Measurements from ENCODE around the gene CLK2.

Gene CLK2

DNA sequence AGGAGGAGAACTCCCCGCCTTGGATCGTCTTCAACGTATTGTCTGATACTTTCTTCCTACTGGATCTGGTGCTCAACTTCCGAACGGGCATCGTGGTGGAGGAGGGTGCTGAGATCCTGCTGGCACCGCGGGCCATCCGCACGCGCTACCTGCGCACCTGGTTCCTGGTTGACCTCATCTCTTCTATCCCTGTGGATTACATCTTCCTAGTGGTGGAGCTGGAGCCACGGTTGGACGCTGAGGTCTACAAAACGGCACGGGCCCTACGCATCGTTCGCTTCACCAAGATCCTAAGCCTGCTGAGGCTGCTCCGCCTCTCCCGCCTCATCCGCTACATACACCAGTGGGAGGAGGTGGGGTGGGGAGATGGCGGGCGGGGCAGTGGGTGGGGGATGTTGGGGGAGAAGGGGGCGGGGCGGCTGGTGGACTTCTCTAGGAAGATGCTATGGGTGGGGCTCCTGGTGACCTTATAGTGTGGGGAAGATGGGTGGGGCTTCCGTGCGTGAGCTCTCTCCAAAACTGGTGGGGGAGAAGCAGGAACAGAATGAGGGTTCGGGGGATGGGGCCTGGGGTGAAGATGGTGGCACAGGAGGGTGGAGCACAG, 9.3 kb upstream of the CLK2 start:
- TF ChIP-seq, protein P1, sequence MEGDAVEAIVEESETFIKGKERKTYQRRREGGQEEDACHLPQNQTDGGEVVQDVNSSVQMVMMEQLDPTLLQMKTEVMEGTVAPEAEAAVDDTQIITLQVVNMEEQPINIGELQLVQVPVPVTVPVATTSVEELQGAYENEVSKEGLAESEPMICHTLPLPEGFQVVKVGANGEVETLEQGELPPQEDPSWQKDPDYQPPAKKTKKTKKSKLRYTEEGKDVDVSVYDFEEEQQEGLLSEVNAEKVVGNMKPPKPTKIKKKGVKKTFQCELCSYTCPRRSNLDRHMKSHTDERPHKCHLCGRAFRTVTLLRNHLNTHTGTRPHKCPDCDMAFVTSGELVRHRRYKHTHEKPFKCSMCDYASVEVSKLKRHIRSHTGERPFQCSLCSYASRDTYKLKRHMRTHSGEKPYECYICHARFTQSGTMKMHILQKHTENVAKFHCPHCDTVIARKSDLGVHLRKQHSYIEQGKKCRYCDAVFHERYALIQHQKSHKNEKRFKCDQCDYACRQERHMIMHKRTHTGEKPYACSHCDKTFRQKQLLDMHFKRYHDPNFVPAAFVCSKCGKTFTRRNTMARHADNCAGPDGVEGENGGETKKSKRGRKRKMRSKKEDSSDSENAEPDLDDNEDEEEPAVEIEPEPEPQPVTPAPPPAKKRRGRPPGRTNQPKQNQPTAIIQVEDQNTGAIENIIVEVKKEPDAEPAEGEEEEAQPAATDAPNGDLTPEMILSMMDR (IDR thresholded peaks at IDR 0.05): no peak

GRCh38 chr1:155279268-155279667, 6.0 kb upstream of the CLK2 start:
- TF ChIP-seq, protein P1 (IDR thresholded peaks at IDR 0.05): no peak

DNA sequence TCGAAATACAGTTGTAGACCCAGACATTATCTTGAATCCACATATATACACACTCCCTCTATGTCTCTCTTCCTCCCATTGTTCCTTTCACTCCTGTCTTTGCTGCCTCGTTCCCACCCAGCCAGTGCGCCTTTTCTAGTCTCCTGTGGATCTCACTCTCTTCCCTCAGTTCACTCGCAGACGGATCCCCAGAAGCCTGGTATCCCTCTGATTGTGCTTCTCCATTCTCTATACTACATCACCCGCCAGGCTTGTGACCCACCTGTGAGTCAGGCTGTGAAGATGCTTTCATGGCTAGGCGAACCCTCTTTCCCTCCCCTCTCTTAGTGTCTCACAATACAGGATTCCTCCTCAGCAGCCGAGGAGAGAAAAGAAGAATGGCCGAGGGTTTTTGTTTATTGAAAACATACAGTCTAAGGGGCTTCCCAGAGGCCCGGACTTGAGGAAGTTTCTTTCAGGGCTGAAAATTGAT, 5.4 kb upstream of the CLK2 start:
- TF ChIP-seq, protein P1 (IDR thresholded peaks at IDR 0.05): no peak

DNA sequence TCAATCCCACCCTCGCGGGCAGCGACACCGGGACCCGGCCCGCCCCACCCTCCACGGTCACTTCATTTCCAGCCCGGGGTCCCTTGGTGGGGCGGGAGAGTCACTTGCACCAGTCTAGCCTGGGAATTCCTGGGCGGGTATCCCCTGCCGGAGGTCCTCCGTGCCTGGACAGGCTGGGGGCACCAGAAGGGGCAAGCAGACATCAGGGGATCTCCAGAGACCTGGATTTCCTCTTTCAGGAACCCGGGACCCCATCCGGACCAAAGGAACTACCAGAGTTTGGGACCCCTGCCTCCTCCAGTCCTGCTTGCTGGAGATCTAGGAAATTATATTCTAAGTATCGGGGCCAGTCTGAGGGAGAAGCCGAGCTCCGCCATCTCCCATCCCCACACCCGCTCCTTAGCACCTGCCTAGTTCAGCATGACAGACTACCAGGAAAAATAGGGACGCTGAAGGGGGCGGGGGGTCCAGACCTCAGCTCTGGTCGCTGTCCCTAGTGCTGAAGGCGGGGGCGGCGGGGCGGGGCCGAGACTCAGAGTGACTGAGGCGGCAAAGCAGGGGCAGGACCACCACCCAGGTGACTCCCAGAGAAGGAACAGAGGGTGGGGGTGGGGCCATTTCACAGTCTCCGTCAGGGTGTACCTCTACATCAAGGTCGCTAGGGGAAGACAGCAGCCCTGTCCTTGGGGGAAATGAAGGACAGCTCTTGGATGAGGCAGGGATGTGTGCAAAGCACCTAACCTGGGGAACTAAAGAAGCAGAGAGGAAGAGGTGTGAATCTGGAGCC, 4.8 kb upstream of the CLK2 start:
- TF ChIP-seq, protein P1 (IDR thresholded peaks at IDR 0.05): peak; percentile 40; the same call in 1 of the 2 replicates

DNA sequence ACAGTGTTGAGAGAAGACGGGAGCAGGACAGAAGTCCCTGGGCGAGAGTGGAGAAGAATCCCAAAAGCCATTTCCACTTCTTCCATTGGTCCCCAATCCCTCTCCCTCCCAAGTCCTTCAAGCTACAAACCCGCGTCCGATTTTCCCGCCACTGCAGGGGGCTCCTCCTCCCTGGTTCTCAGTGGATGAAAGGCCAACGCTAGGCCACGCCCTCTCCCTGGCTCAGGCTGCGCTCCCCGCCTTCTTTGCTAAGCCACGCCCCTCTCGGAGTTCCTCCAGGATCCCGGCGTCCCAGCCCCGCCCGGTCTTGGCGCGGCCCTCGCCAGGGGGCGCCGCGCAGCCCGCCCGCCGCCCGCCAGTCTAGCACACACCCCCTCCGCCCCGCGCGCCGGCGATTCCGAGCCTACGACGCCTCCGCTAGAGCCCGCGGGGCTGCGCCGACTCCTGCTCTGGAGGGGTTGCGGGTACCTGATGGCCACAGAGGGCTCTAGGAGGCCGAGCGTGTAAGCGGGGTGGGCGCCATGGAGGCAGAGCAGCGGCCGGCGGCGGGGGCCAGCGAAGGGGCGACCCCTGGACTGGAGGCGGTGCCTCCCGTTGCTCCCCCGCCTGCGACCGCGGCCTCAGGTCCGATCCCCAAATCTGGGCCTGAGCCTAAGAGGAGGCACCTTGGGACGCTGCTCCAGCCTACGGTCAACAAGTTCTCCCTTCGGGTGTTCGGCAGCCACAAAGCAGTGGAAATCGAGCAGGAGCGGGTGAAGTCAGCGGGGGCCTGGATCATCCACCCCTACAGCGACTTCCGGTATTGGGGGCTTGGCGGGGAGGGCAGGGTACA, 4.0 kb upstream of the CLK2 start, which contains the start of gene HCN3:
Gene HCN3 (plus strand): TSS at position 394 of the 832 bp plus-strand sequence. CDS start 128 bp downstream, at position 522.
- TF ChIP-seq, protein P1 (IDR thresholded peaks at IDR 0.05): peak; percentile 86

GRCh38 chr1:155272466-155273342, 600 bp downstream of the CLK2 start:
- TF ChIP-seq, protein P1 (IDR thresholded peaks at IDR 0.05): no peak
